Measurements from ENCODE around the gene SLF2. TPM values are rescaled to one million over a fixed set of nuclear protein-coding genes. Genes with fewer than 3 reads are reported as not detected.

SLF2 gene
- total RNA-seq, 2 experiments from 2014 or later = 52.1 to 58.2 TPM

GRCh38 chr10:100979791-100980272 is 67.1 kb downstream of the SLF2 start:
- Histone ChIP-seq H3K27ac (ENCODE audit: low read depth, low read length, poor library complexity, severe bottlenecking) (no peak overlapping the region), H3K4me3 (ENCODE audit: low read depth, low read length, poor library complexity, severe bottlenecking) (no peak overlapping the region), H3K4me1 (ENCODE audit: insufficient read depth, low read length, poor library complexity, severe bottlenecking) (no peaks in the 10 kb centered on the region), H3K36me3 (ENCODE audit: insufficient read depth, low read length) (no peaks in the 10 kb centered on the region; the same call in 1 of the 2 replicates), H3K9me3 (ENCODE audit: low read length) (no peaks in the 10 kb centered on the region), H3K4me2 (ENCODE audit: low read length) (no peak overlapping the region), H4K20me1 (ENCODE audit: insufficient read depth, low read length) (no peaks in the 10 kb centered on the region), H3K9me2 (ENCODE audit: insufficient read depth, low read length) (no peaks in the 10 kb centered on the region), H3K79me2 (ENCODE audit: insufficient read depth, low read depth, low read length) (no peaks in the 10 kb centered on the region), H2AFZ (ENCODE audit: low read length) (no peak overlapping the region)
- no peak for TF ChIP-seq EZH2phosphoT487 (IDR thresholded peaks at IDR 0.05; ENCODE audit: borderline replicate concordance, low read depth, low read length)
- CTCF ChIA-PET (ENCODE audit: unreplicated experiment) = interaction anchor here (0.5 kb wide), 1 partner anchor 34 kb away, joined by 4 read pairs; no protein-coding TSS in a partner anchor
- POLR2A ChIA-PET = no interaction called here
- intact Hi-C loops (cut with micrococcal nuclease; ENCODE audit: unreplicated experiment) = no loop called here
- DNase-seq (ENCODE audit: low spot score) = no peak
- no TSS peak for BruUV-seq (replicated peaks)

GRCh38 chr10:100980311-100980710 is 67.5 kb downstream of the SLF2 start:
- Histone ChIP-seq H3K4me1 (ENCODE audit: insufficient read depth, low read length, poor library complexity, severe bottlenecking) (peaks cover 2% of the 10 kb centered on the region), H3K4me3 (ENCODE audit: low read depth, low read length, poor library complexity, severe bottlenecking) (no peak overlapping the region), H3K79me2 (ENCODE audit: insufficient read depth, low read depth, low read length) (no peaks in the 10 kb centered on the region), H3K9me3 (ENCODE audit: low read length) (no peaks in the 10 kb centered on the region), H3K4me2 (ENCODE audit: low read length) (no peak overlapping the region), H3K9me2 (ENCODE audit: insufficient read depth, low read length) (no peaks in the 10 kb centered on the region), H4K20me1 (ENCODE audit: insufficient read depth, low read length) (no peaks in the 10 kb centered on the region), H3K27ac (ENCODE audit: low read depth, low read length, poor library complexity, severe bottlenecking) (no peak overlapping the region), H2AFZ (ENCODE audit: low read length) (no peak overlapping the region), H3K36me3 (ENCODE audit: insufficient read depth, low read length) (no peaks in the 10 kb centered on the region; the same call in 1 of the 2 replicates)
- CTCF ChIA-PET (ENCODE audit: unreplicated experiment) = interaction anchor here (0.5 kb wide), 1 partner anchor 33 kb away, joined by 4 read pairs; no protein-coding TSS in a partner anchor
- POLR2A ChIA-PET = no interaction called here
- no peak for DNase-seq (ENCODE audit: low spot score)
- no peak for TF ChIP-seq CTCF (conservative IDR thresholded peaks at IDR 0.05; ENCODE audit: low read length)
- TF ChIP-seq EZH2phosphoT487 (IDR thresholded peaks at IDR 0.05; ENCODE audit: borderline replicate concordance, low read depth, low read length) = no peak
- BruUV-seq (replicated peaks) = no TSS peak
- intact Hi-C loops (cut with micrococcal nuclease; ENCODE audit: unreplicated experiment) = no loop called here

GRCh38 chr10:100980711-100981110 is 67.9 kb downstream of the SLF2 start:
- Histone ChIP-seq H2AFZ (ENCODE audit: low read length) (no peak overlapping the region), H3K4me2 (ENCODE audit: low read length) (no peak overlapping the region), H3K9me3 (ENCODE audit: low read length) (no peaks in the 10 kb centered on the region), H3K4me3 (ENCODE audit: low read depth, low read length, poor library complexity, severe bottlenecking) (no peak overlapping the region), H3K4me1 (ENCODE audit: insufficient read depth, low read length, poor library complexity, severe bottlenecking) (peaks cover 6% of the 10 kb centered on the region), H3K36me3 (ENCODE audit: insufficient read depth, low read length) (no peaks in the 10 kb centered on the region; the same call in 1 of the 2 replicates), H3K9me2 (ENCODE audit: insufficient read depth, low read length) (no peaks in the 10 kb centered on the region), H4K20me1 (ENCODE audit: insufficient read depth, low read length) (no peaks in the 10 kb centered on the region), H3K27ac (ENCODE audit: low read depth, low read length, poor library complexity, severe bottlenecking) (no peak overlapping the region), H3K79me2 (ENCODE audit: insufficient read depth, low read depth, low read length) (peaks cover under 1% of the 10 kb centered on the region; the same call in 1 of the 2 replicates)
- BruUV-seq (replicated peaks) = no TSS peak
- no peak for TF ChIP-seq EZH2phosphoT487 (IDR thresholded peaks at IDR 0.05; ENCODE audit: borderline replicate concordance, low read depth, low read length)
- no peak for TF ChIP-seq CTCF (conservative IDR thresholded peaks at IDR 0.05; ENCODE audit: low read length)
- ChIA-PET POLR2A (no interaction called here), CTCF (ENCODE audit: unreplicated experiment) (interaction anchor here (0.8 kb wide), 1 partner anchor 11 kb away, joined by 3 read pairs; the partner anchor contains the start of gene SEMA4G)
- intact Hi-C loops (cut with micrococcal nuclease; ENCODE audit: unreplicated experiment) = no loop called here
- no peak for DNase-seq (ENCODE audit: low spot score)
